ENCODE results near the gene CRY1. TPM values are rescaled to one million over a fixed set of nuclear protein-coding genes. Genes with fewer than 3 reads are reported as not detected.

Gene CRY1
- total and polyA plus RNA-seq, 9 of the 15 experiments (the other 6 are each of a cell fraction or from before 2014, with no cell fraction given) = 8.7 to 33.3 (median 25.2) TPM

- Histone ChIP-seq H3K27ac (ENCODE audit: extremely low read depth, low read depth, low read length) (no peak overlapping the region; the same call in 2 of the 3 replicates), H3K79me2 (ENCODE audit: control insufficient read depth, insufficient read depth, low read length) (peaks cover 41% of the 10 kb centered on the region), H3K36me3 (ENCODE audit: control insufficient read depth, insufficient read depth, low read length) (no peaks in the 10 kb centered on the region), H3K9me1 (ENCODE audit: control insufficient read depth, insufficient read depth, low read length) (peaks cover 4% of the 10 kb centered on the region), H3K9ac (ENCODE audit: insufficient read depth in 1 of 2, low read depth in 2 of 2, low read length in 2 of 2) (no peak overlapping the region), H2AFZ (ENCODE audit: low read depth, low read length) (no peak overlapping the region), H3K4me2 (ENCODE audit: insufficient read depth, low read length) (no peak overlapping the region), H3K4me3 (no peak overlapping the region), H4K20me1 (replicated peaks; ENCODE audit: control insufficient read depth, insufficient read depth, low read length) (no peaks in the 10 kb centered on the region; the same call in 1 of the 2 replicates), H3K4me1 (replicated peaks in 1 of 2; ENCODE audit: control insufficient read depth in 2 of 2, insufficient read depth in 2 of 2, low read length in 2 of 2) (peaks cover 4 to 15% of the 10 kb centered on the region in 2 experiments; a peak in 3 of 5 replicates), H3K9me3 (replicated peaks; ENCODE audit: control insufficient read depth, insufficient read depth, low read depth, low read length) (no peaks in the 10 kb centered on the region), H3K27me3 (ENCODE audit: control insufficient read depth in 2 of 2, insufficient read depth in 2 of 2, low read length in 2 of 2) (no peaks in the 10 kb centered on the region)
- FAIRE-seq (no peak), DNase-seq (ENCODE audit: extremely low read depth in 1 of 4, low spot score in 3 of 4) (no peak), ATAC-seq (no peak)
- CTCF ChIA-PET (ENCODE audit: low intra/inter-chr PET ratio) = no interaction called here
- 70% methylated on average over 6 of the region's 6 CpGs for WGBS (ENCODE audit: insufficient coverage, low coverage, missing lambda C conversion rate)
- POLR2A ChIA-PET = interaction anchor here (1.4 to 3.2 kb wide), 2 partner anchors 9 to 12 kb away, joined by 3 to 11 read pairs; no protein-coding TSS in a partner anchor
- intact Hi-C loops (cut with micrococcal nuclease) (no loop called here), in situ Hi-C loops (cut with MboI) (no loop called here)
- no TSS peak for BruUV-seq (replicated peaks)
- no peak for TF ChIP-seq RNF2 (IDR thresholded peaks at IDR 0.05)
- no peak for TF ChIP-seq ZNF146 (CRISPR knock-in tag; IDR thresholded peaks at IDR 0.05; ENCODE audit: unreplicated experiment)
- TF ChIP-seq, protein P1, sequence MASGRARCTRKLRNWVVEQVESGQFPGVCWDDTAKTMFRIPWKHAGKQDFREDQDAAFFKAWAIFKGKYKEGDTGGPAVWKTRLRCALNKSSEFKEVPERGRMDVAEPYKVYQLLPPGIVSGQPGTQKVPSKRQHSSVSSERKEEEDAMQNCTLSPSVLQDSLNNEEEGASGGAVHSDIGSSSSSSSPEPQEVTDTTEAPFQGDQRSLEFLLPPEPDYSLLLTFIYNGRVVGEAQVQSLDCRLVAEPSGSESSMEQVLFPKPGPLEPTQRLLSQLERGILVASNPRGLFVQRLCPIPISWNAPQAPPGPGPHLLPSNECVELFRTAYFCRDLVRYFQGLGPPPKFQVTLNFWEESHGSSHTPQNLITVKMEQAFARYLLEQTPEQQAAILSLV (tag; IDR thresholded peaks at IDR 0.05) = no peak
- no peak for TF ChIP-seq MTF1 (CRISPR knock-in tag; IDR thresholded peaks at IDR 0.05; ENCODE audit: borderline replicate concordance)
- TF ChIP-seq MLX (CRISPR knock-in tag; conservative IDR thresholded peaks at IDR 0.05) = no peak
- TF ChIP-seq MEF2A (IDR thresholded peaks at IDR 0.05; ENCODE audit: control insufficient read depth, low read depth, low read length) = no peak
- TF ChIP-seq, protein P2, sequence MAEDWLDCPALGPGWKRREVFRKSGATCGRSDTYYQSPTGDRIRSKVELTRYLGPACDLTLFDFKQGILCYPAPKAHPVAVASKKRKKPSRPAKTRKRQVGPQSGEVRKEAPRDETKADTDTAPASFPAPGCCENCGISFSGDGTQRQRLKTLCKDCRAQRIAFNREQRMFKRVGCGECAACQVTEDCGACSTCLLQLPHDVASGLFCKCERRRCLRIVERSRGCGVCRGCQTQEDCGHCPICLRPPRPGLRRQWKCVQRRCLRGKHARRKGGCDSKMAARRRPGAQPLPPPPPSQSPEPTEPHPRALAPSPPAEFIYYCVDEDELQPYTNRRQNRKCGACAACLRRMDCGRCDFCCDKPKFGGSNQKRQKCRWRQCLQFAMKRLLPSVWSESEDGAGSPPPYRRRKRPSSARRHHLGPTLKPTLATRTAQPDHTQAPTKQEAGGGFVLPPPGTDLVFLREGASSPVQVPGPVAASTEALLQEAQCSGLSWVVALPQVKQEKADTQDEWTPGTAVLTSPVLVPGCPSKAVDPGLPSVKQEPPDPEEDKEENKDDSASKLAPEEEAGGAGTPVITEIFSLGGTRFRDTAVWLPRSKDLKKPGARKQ (CRISPR knock-in tag; IDR thresholded peaks at IDR 0.05) = no peak
- TF ChIP-seq, protein P3, sequence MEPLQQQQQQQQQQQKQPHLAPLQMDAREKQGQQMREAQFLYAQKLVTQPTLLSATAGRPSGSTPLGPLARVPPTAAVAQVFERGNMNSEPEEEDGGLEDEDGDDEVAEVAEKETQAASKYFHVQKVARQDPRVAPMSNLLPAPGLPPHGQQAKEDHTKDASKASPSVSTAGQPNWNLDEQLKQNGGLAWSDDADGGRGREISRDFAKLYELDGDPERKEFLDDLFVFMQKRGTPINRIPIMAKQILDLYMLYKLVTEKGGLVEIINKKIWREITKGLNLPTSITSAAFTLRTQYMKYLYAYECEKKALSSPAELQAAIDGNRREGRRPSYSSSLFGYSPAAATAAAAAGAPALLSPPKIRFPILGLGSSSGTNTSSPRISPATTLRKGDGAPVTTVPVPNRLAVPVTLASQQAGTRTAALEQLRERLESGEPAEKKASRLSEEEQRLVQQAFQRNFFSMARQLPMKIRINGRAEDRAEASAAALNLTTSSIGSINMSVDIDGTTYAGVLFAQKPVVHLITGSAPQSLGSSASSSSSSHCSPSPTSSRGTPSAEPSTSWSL (CRISPR knock-in tag; IDR thresholded peaks at IDR 0.05; ENCODE audit: borderline replicate concordance) = no peak
- TF ChIP-seq PPARD (CRISPR knock-in tag; IDR thresholded peaks at IDR 0.05) = no peak
- TF ChIP-seq HNRNPH1 (optimal IDR thresholded peaks at IDR 0.05; ENCODE audit: low read depth, low read length) = no peak
- TF ChIP-seq, protein P4, sequence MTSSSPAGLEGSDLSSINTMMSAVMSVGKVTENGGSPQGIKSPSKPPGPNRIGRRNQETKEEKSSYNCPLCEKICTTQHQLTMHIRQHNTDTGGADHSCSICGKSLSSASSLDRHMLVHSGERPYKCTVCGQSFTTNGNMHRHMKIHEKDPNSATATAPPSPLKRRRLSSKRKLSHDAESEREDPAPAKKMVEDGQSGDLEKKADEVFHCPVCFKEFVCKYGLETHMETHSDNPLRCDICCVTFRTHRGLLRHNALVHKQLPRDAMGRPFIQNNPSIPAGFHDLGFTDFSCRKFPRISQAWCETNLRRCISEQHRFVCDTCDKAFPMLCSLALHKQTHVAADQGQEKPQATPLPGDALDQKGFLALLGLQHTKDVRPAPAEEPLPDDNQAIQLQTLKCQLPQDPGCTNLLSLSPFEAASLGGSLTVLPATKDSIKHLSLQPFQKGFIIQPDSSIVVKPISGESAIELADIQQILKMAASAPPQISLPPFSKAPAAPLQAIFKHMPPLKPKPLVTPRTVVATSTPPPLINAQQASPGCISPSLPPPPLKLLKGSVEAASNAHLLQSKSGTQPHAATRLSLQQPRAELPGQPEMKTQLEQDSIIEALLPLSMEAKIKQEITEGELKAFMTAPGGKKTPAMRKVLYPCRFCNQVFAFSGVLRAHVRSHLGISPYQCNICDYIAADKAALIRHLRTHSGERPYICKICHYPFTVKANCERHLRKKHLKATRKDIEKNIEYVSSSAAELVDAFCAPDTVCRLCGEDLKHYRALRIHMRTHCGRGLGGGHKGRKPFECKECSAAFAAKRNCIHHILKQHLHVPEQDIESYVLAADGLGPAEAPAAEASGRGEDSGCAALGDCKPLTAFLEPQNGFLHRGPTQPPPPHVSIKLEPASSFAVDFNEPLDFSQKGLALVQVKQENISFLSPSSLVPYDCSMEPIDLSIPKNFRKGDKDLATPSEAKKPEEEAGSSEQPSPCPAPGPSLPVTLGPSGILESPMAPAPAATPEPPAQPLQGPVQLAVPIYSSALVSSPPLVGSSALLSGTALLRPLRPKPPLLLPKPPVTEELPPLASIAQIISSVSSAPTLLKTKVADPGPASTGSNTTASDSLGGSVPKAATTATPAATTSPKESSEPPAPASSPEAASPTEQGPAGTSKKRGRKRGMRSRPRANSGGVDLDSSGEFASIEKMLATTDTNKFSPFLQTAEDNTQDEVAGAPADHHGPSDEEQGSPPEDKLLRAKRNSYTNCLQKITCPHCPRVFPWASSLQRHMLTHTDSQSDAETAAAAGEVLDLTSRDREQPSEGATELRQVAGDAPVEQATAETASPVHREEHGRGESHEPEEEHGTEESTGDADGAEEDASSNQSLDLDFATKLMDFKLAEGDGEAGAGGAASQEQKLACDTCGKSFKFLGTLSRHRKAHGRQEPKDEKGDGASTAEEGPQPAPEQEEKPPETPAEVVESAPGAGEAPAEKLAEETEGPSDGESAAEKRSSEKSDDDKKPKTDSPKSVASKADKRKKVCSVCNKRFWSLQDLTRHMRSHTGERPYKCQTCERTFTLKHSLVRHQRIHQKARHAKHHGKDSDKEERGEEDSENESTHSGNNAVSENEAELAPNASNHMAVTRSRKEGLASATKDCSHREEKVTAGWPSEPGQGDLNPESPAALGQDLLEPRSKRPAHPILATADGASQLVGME (CRISPR knock-in tag; IDR thresholded peaks at IDR 0.05) = no peak
Observed at GRCh38 chr12:107080299-107080698, 13.1 kb downstream of the CRY1 start.

All from K562 (cell line).